ENCODE data around the gene PLAGL1. TPM values are rescaled to one million over a fixed set of nuclear protein-coding genes. Genes with fewer than 3 reads are reported as not detected.

Gene PLAGL1
- total and polyA plus RNA-seq, 7 donors, result 9.8 to 31.3 (median 14.4) TPM

DNA sequence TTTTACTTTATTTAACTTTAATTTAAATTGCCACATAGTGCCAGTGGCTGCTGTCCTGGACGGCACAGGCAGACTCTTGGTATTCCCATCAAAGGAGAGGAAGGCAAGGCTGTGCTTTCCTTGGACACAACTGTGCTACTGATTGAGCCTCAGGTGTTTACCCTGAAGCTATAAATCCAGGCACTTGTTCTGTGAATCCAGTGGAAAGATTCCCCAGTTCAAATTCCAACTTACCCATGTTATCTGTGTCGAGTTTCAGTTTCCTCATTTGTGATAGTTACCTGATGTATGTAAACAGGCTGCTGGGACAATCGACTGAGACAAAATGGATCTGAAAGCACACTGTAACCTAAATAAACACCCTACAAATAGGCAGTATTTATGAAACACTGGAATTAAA lies 57.2 kb downstream of the PLAGL1 start:
- intact Hi-C loops (cut with DNase I), result no loop called here
- TF ChIP-seq POLR2AphosphoS5 (IDR thresholded peaks at IDR 0.05), result no peak
- TF ChIP-seq EP300 (IDR thresholded peaks at IDR 0.05), result no peak
- no peak for TF ChIP-seq POLR2A (IDR thresholded peaks at IDR 0.05)
- TF ChIP-seq, protein P1, sequence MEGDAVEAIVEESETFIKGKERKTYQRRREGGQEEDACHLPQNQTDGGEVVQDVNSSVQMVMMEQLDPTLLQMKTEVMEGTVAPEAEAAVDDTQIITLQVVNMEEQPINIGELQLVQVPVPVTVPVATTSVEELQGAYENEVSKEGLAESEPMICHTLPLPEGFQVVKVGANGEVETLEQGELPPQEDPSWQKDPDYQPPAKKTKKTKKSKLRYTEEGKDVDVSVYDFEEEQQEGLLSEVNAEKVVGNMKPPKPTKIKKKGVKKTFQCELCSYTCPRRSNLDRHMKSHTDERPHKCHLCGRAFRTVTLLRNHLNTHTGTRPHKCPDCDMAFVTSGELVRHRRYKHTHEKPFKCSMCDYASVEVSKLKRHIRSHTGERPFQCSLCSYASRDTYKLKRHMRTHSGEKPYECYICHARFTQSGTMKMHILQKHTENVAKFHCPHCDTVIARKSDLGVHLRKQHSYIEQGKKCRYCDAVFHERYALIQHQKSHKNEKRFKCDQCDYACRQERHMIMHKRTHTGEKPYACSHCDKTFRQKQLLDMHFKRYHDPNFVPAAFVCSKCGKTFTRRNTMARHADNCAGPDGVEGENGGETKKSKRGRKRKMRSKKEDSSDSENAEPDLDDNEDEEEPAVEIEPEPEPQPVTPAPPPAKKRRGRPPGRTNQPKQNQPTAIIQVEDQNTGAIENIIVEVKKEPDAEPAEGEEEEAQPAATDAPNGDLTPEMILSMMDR (IDR thresholded peaks at IDR 0.05), result no peak

DNA sequence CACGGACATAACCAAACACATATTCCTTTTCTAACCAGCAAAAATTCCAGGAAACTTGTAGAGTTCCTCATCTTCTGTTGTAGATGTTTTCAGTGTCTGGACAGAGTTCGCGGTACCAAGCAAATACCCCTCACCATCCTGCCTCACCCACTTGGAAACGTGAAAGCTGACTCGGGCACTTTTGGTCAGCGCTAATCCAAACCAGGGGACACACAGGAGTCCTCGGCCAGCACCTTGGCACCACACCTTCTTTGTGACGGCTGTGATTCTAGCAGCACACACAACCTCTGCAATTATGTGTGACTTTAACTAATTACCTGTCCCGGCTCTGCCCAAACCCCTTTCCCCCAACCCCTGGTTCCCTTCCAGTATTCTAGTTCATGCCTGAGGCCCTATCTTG lies 58.1 kb downstream of the PLAGL1 start:
- no peaks in the 10 kb centered on the region for H3K4me1 ChIP-seq
- DNase-seq, result no peak
- no peaks in the 10 kb centered on the region for H3K27me3 ChIP-seq
- no peaks in the 10 kb centered on the region for H3K36me3 ChIP-seq
- intact Hi-C loops (cut with DNase I), result no loop called here
- WGBS, 2 donors, result 19 to 73% methylated on average over 9 of the region's 9 CpGs
- TF ChIP-seq, protein P1 (IDR thresholded peaks at IDR 0.05), result no peak
- TF ChIP-seq POLR2A (IDR thresholded peaks at IDR 0.05), result no peak
- no peak for TF ChIP-seq POLR2AphosphoS5 (IDR thresholded peaks at IDR 0.05)
- TF ChIP-seq EP300 (IDR thresholded peaks at IDR 0.05), result no peak
- no peak overlapping the region for H3K27ac ChIP-seq
- H3K9me3 ChIP-seq, result no peaks in the 10 kb centered on the region
- H3K4me3 ChIP-seq, result no peak overlapping the region

More for the DNA sequence above, 57.2 kb downstream of the PLAGL1 start:
- no peak overlapping the region for H3K4me3 ChIP-seq
- DNase-seq, result no peak
- no peak overlapping the region for H3K27ac ChIP-seq
- no peaks in the 10 kb centered on the region for H3K4me1 ChIP-seq
- H3K36me3 ChIP-seq, result no peaks in the 10 kb centered on the region
- H3K27me3 ChIP-seq, result no peaks in the 10 kb centered on the region
- no peaks in the 10 kb centered on the region for H3K9me3 ChIP-seq
- WGBS, 2 donors, result 15 to 45% methylated on average over 3 of the region's 3 CpGs

GRCh38 chr6:143949535-143949934 lies 58.5 kb downstream of the PLAGL1 start:
- 63 to 79% methylated on average over 1 of the region's 1 CpG for WGBS, 2 donors
- TF ChIP-seq, protein P1 (IDR thresholded peaks at IDR 0.05), result no peak
- TF ChIP-seq EP300 (IDR thresholded peaks at IDR 0.05), result no peak
- TF ChIP-seq POLR2A (IDR thresholded peaks at IDR 0.05), result no peak
- no peak for TF ChIP-seq POLR2AphosphoS5 (IDR thresholded peaks at IDR 0.05)
- Histone ChIP-seq H3K4me1 (no peaks in the 10 kb centered on the region), H3K27me3 (no peaks in the 10 kb centered on the region), H3K36me3 (no peaks in the 10 kb centered on the region), H3K27ac (no peak overlapping the region), H3K9me3 (no peaks in the 10 kb centered on the region), H3K4me3 (no peak overlapping the region)
- DNase-seq, result no peak
- intact Hi-C loops (cut with DNase I), result no loop called here

- H3K36me3 ChIP-seq, result no peaks in the 10 kb centered on the region
- H3K4me1 ChIP-seq, result no peaks in the 10 kb centered on the region
- H3K9me3 ChIP-seq, result no peaks in the 10 kb centered on the region
- no peak for DNase-seq
- intact Hi-C loops (cut with DNase I), result no loop called here
- H3K27me3 ChIP-seq, result no peaks in the 10 kb centered on the region
- no peak overlapping the region for H3K27ac ChIP-seq
- no peak overlapping the region for H3K4me3 ChIP-seq
- 96 to 97% methylated on average over 7 of the region's 7 CpGs for whole genome bisulfite sequencing, 2 donors
- TF ChIP-seq EP300 (IDR thresholded peaks at IDR 0.05), result no peak
- TF ChIP-seq, protein P1 (IDR thresholded peaks at IDR 0.05), result no peak
- TF ChIP-seq POLR2A (IDR thresholded peaks at IDR 0.05), result no peak
- no peak for TF ChIP-seq POLR2AphosphoS5 (IDR thresholded peaks at IDR 0.05)
Observed at GRCh38 chr6:143948208-143948607, 59.9 kb downstream of the PLAGL1 start.
